Measurements from ENCODE around the gene TEX13A.

TEX13A gene

DNA sequence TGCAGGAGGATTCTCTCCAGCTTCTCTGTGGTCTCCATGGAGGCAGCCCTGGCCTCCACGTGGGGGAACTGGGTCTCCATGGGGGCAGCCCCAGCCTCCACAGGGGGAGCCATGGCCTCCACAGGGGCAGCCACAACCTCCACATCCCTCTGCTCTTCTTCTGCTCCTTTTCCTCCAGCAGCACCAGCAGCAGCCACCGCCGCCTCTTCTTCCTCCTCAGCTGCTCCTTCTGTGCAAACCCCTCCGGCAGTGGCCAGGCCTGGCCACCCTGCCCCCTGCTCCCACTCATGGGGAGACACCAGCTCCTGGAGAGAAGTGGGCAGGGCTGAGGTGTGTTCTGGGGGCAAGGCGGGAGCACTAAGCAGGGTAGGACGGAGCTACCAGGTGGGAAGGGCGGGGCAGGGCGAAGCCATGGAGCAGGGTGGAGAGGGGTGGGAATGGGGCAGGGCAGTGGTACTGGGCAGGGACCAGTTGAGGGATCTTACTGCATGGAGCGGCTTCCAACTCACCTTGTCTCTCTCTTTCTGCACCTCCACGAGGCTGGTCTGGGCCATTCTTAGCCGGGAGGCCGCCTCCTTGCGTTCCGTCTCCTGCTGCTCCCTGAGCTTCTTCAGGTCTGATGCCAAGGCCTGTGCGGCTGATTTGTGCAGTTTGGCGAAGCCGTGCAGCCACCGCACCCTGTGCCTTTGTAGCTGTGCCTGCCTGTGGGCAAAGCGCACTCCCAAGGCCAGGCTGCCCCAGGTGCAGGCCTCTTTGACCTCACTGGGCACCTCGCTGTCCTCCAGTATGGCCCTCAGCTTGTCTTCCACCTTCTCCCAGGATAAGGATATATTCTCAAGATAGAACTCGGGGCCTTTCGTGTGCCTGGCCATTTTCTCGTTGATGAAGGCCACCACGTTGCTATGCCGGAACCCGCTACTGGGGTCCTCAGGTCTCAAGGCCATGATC lies 766 bp downstream of the TEX13A start:
- no peak overlapping the region for H3K27ac Mint-ChIP-seq
- peaks cover 3% of the 10 kb centered on the region for H3K9me3 Mint-ChIP-seq
- ATAC-seq (no peak), DNase-seq (no peak)
- no peaks in the 10 kb centered on the region for H3K36me3 Mint-ChIP-seq (ENCODE audit: low read depth)
- H3K4me3 Mint-ChIP-seq, result no peak overlapping the region
- no peaks in the 10 kb centered on the region for H3K27me3 Mint-ChIP-seq
- H3K4me1 Mint-ChIP-seq, result no peaks in the 10 kb centered on the region

DNA sequence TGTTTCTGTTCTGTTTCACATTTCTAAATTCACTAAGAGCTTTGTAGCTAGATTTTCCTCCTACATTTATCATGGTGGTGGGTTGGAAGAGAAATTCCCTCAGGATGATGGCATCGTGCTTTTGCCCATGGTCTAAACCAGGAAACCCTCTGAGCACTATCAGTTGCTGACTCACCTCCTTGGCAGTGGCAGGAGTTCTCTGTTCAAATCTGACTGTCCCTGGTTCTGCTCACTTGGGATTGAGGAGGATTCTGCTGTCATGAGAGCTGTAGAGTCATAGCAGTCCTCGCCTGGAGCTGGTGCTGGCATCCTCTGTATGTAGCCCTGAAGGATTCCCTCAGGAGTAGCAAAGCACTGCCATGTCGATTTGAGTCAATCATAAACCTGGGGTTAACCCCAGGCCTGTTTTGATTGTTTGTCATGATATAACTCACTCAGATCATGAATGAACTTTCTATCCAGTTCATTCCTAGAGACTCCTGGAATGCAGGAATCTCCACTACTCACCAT lies 9.4 kb downstream of the TEX13A start:
- no peak overlapping the region for H3K27ac Mint-ChIP-seq
- ATAC-seq (no peak), DNase-seq (no peak)
- no peaks in the 10 kb centered on the region for H3K4me1 Mint-ChIP-seq
- H3K27me3 Mint-ChIP-seq, result no peaks in the 10 kb centered on the region
- peaks cover 1% of the 10 kb centered on the region for H3K9me3 Mint-ChIP-seq
- no peak overlapping the region for H3K4me3 Mint-ChIP-seq
- H3K36me3 Mint-ChIP-seq (ENCODE audit: low read depth), result no peaks in the 10 kb centered on the region

DNA sequence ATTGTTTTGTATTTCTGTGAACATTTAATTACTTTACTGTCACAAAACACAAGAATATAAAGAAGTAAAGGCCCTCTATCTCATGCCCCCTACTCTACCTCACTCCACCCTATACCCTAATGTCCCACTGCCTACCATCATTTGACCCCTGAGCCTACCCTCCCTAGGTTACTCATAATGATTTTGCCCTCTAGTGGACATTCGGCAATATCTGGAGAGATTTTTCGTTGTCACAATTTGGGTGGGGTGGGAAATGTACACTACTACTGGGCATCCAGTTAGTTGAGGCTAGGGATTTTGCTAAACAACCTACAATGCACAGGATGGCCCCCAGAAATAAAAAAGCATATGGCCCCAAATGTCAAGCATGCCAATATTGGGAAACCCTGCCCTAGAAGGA lies 10.2 kb downstream of the TEX13A start:
- Mint-ChIP-seq H3K4me1 (no peaks in the 10 kb centered on the region), H3K9me3 (no peaks in the 10 kb centered on the region), H3K4me3 (no peak overlapping the region), H3K36me3 (ENCODE audit: low read depth) (no peaks in the 10 kb centered on the region), H3K27me3 (no peaks in the 10 kb centered on the region), H3K27ac (no peak overlapping the region)
- no peak for DNase-seq
- ATAC-seq, result no peak

DNA sequence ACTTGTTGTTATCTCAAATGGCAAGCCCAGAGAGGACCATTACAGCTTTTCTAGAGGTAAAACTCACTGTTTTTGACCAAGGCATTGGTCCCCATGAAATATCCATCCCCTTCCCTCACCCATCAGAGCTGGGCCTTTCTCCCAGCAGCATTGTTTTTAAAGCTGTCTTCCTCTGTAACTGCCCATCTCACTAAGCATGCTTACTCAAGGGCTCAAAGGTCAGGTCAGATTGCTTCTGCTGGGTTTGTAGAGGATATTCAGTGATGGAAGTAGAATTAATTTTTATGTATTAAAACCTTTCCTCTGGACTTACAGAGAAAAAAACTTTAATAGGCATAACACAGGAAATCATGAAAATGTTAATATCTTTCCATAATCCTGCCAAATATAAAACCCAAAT lies 11.1 kb downstream of the TEX13A start:
- Mint-ChIP-seq H3K4me3 (no peak overlapping the region), H3K27ac (no peak overlapping the region), H3K36me3 (ENCODE audit: low read depth) (no peaks in the 10 kb centered on the region), H3K4me1 (no peaks in the 10 kb centered on the region), H3K9me3 (no peaks in the 10 kb centered on the region), H3K27me3 (no peaks in the 10 kb centered on the region)
- DNase-seq (no peak), ATAC-seq (no peak)

DNA sequence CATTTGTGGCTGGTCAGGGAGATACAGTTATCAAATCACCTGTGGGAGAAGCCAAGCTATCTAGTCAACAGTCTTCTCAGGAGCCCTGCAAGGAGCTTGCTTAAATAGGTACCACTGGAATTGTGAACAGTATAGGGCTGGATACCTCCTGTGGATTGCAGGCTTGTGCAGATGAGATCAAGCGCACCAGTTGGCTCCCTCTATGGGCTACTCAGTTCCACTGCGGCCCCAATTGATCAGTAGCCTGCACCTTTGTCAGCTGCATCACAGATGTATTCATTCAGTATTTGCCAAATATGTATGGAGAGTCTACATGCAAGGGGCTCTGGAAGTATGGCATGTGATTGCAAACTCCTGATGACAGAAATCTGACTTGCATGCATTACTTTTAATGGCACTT lies 28.6 kb downstream of the TEX13A start:
- H3K36me3 Mint-ChIP-seq (ENCODE audit: low read depth), result no peaks in the 10 kb centered on the region
- no peak for DNase-seq
- no peaks in the 10 kb centered on the region for H3K9me3 Mint-ChIP-seq
- ATAC-seq, result no peak
- no peaks in the 10 kb centered on the region for H3K27me3 Mint-ChIP-seq
- H3K4me3 Mint-ChIP-seq, result no peak overlapping the region
- no peak overlapping the region for H3K27ac Mint-ChIP-seq
- H3K4me1 Mint-ChIP-seq, result no peaks in the 10 kb centered on the region

DNA sequence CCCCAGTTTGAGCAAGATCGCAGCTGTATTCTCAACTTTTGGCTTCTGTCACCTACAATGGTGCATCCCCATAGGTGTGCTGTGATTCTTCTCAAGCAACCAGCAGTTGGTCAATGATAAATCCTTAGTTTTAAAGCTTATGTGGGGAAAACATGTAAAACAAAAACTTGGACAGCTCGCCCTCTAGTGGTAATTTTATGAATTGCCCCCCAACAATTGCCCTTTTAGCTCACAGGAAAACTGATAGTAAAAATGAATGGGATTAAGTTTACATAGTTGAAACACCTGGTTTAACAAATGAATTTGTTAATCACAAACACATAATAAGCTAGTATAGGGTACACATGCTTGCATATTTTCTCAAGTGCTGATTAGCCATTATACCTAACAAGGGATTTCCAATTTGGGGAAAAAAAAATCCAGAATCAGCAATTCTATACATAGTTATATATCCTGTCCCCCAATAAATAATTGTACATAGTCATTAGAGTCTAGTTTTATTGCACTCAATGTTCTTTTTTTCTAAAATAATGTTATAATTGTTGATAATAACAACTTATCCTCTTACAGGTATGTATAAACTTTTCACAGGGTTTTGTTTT lies 30.1 kb downstream of the TEX13A start:
- Mint-ChIP-seq H3K9me3 (no peaks in the 10 kb centered on the region), H3K4me1 (no peaks in the 10 kb centered on the region), H3K36me3 (ENCODE audit: low read depth) (no peaks in the 10 kb centered on the region), H3K27me3 (no peaks in the 10 kb centered on the region), H3K27ac (no peak overlapping the region), H3K4me3 (no peak overlapping the region)
- DNase-seq, result no peak
- no peak for ATAC-seq

DNA sequence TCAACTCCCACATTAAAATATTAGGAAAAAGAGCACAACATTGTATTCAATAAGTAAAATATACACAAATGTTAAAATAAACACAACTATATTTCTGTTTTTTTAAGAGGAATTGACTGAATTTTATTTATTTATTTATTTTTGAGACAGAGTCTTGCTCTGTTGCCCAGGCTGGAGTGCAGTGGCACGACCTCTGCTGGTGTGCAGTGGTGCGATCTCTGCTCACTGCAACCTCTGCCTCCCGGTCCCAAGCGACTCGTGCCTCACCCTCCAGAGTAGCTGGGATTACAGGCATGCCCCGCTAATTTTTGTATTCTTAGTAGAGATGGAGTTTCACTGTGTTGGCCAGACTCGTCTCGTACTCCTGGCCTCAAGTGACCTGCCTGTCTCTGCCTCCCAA lies 31.4 kb downstream of the TEX13A start:
- H3K36me3 Mint-ChIP-seq (ENCODE audit: low read depth), result no peaks in the 10 kb centered on the region
- no peak for DNase-seq
- no peak overlapping the region for H3K4me3 Mint-ChIP-seq
- no peaks in the 10 kb centered on the region for H3K9me3 Mint-ChIP-seq
- no peaks in the 10 kb centered on the region for H3K4me1 Mint-ChIP-seq
- ATAC-seq, result no peak
- H3K27me3 Mint-ChIP-seq, result no peaks in the 10 kb centered on the region
- no peak overlapping the region for H3K27ac Mint-ChIP-seq

DNA sequence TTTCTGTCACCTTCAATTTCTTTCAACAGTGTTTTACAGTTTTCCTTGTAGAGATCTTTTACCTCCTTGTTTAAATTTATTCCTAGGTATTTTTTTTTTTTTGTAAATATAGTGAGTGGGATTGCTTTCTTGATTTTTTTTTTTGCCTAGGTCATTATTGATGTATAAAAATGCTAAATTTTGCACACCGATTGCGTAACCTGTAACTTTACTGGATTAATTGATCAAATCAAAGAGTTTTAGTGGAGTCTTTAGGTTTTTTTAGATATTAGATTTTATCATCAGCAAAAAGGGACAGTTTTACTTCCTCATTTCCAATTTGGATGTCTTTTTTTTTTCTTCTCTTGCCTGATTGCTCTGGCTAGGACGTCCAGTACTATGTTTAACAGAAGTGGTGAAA lies 40.9 kb downstream of the TEX13A start:
- no peaks in the 10 kb centered on the region for H3K9me3 Mint-ChIP-seq
- no peak for DNase-seq
- H3K27ac Mint-ChIP-seq, result no peak overlapping the region
- no peak overlapping the region for H3K4me3 Mint-ChIP-seq
- H3K36me3 Mint-ChIP-seq (ENCODE audit: low read depth), result no peaks in the 10 kb centered on the region
- ATAC-seq, result no peak
- no peaks in the 10 kb centered on the region for H3K4me1 Mint-ChIP-seq
- H3K27me3 Mint-ChIP-seq, result no peaks in the 10 kb centered on the region

DNA sequence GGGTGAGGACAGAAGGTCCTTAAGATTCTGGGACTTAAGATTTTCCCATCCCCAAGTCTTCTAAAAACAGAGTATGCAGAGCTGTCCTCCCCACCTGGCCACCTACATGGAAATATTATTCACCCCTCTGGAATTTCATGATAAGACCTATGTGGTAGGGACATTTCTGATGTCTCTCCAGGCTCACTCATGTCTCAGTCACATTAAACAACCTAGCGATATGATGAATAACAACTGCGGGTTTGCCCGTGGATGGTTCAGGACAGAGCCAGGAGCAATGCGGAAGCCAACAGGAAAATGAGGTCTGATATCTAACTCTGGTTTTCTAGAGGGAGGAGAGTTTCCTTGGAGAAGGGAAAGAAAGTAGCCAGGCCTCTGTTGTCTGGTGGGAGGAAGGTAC lies 47.4 kb downstream of the TEX13A start:
- H3K27me3 Mint-ChIP-seq, result no peaks in the 10 kb centered on the region
- H3K4me1 Mint-ChIP-seq, result no peaks in the 10 kb centered on the region
- ATAC-seq (no peak), DNase-seq (no peak)
- H3K27ac Mint-ChIP-seq, result no peak overlapping the region
- H3K4me3 Mint-ChIP-seq, result no peak overlapping the region
- no peaks in the 10 kb centered on the region for H3K9me3 Mint-ChIP-seq
- no peaks in the 10 kb centered on the region for H3K36me3 Mint-ChIP-seq (ENCODE audit: low read depth)

Measured in activated naive CD8-positive, alpha-beta T cell treated with anti-CD3 and anti-CD28 coated beads, Interleukin-2, amount 50 U/mL, for 24 hours (primary cell).